Suppressor macrophage (primary cell): ENCODE results near the gene SH3GL3.

Experiments
- DNase-seq, 4 experiments: peaks; one replicate each; pipeline ENCODE4 v3.0.0-alpha.2; 2020 to 2022

SH3GL3 gene

GRCh38 chr15:83462953-83463433, 15.9 kb downstream of the SH3GL3 start:
- DNase-seq = no peak

- no peak for DNase-seq
Observed at GRCh38 chr15:83470887-83471286, 23.7 kb downstream of the SH3GL3 start.

- no peak for DNase-seq
Observed at GRCh38 chr15:83471307-83471866, 24.2 kb downstream of the SH3GL3 start.

GRCh38 chr15:83472151-83472550, 25.0 kb downstream of the SH3GL3 start:
- DNase-seq = no peak

- no peak for DNase-seq
Observed at GRCh38 chr15:83472797-83473196, 25.7 kb downstream of the SH3GL3 start.

- no peak for DNase-seq
Observed at GRCh38 chr15:83474578-83474977, 27.4 kb downstream of the SH3GL3 start.

GRCh38 chr15:83475551-83475950, 28.4 kb downstream of the SH3GL3 start:
- no peak for DNase-seq

- DNase-seq = no peak
Observed at GRCh38 chr15:83476066-83476465, 28.9 kb downstream of the SH3GL3 start.

- no peak for DNase-seq
Observed at GRCh38 chr15:83476708-83477107, 29.6 kb downstream of the SH3GL3 start.

GRCh38 chr15:83477172-83477807, 30.1 kb downstream of the SH3GL3 start:
- DNase-seq = no peak

GRCh38 chr15:83477808-83478537, 30.8 kb downstream of the SH3GL3 start:
- no peak for DNase-seq

GRCh38 chr15:83483612-83484011, 36.5 kb downstream of the SH3GL3 start:
- no peak for DNase-seq

GRCh38 chr15:83484636-83485035, 37.5 kb downstream of the SH3GL3 start:
- DNase-seq = no peak

GRCh38 chr15:83486363-83486762, 39.2 kb downstream of the SH3GL3 start:
- no peak for DNase-seq

GRCh38 chr15:83487519-83487918, 40.4 kb downstream of the SH3GL3 start:
- no peak for DNase-seq

GRCh38 chr15:83489690-83490089, 42.5 kb downstream of the SH3GL3 start:
- DNase-seq = no peak

GRCh38 chr15:83491486-83491885, 44.3 kb downstream of the SH3GL3 start:
- DNase-seq = no peak

GRCh38 chr15:83496766-83497165, 49.6 kb downstream of the SH3GL3 start:
- DNase-seq = no peak

- no peak for DNase-seq
Observed at GRCh38 chr15:83498374-83498773, 51.2 kb downstream of the SH3GL3 start.

GRCh38 chr15:83498801-83499200, 51.7 kb downstream of the SH3GL3 start:
- no peak for DNase-seq

GRCh38 chr15:83499476-83499875, 52.3 kb downstream of the SH3GL3 start:
- DNase-seq = no peak

- no peak for DNase-seq
Observed at GRCh38 chr15:83503595-83504364, 56.6 kb downstream of the SH3GL3 start.

- DNase-seq = no peak
Observed at GRCh38 chr15:83504365-83504764, 57.2 kb downstream of the SH3GL3 start.
